H9 (cell line): ENCODE measurements around the gene AFAP1. TPM values are rescaled to one million over a fixed set of nuclear protein-coding genes. Genes with fewer than 3 reads are reported as not detected.

Experiments used
- DNase-seq: peaks from one replicate; pipeline ENCODE4 v3.0.0-alpha.2; 2017
- H2AFZ ChIP-seq: one replicate; pipeline ENCODE4 v1.6.1; 2013; ENCODE audit warnings: mild to moderate bottlenecking, low read length, control low read depth, moderate library complexity
- H2AK5ac ChIP-seq: 2 replicates; pipeline ENCODE4 v1.6.1; 2013; ENCODE audit warnings: low read length, control low read depth, mixed read lengths; ENCODE audit not compliant: insufficient read length
- H2BK120ac ChIP-seq: one replicate; pipeline ENCODE4 v1.6.1; 2013; ENCODE audit warnings: low read depth, mild to moderate bottlenecking, low read length, control low read depth, inconsistent platforms; ENCODE audit not compliant: poor library complexity, severe bottlenecking
- H2BK12ac ChIP-seq: 2 replicates; pipeline ENCODE4 v1.6.1; 2013; ENCODE audit warnings: low read length, control low read depth, mixed read lengths, low read depth; ENCODE audit not compliant: insufficient read length
- H2BK15ac ChIP-seq: 2 replicates; pipeline ENCODE4 v1.6.1; 2013; ENCODE audit warnings: low read depth, low read length, control low read depth
- H2BK20ac ChIP-seq: one replicate; pipeline ENCODE4 v1.6.1; 2013; ENCODE audit warnings: low read depth, mild to moderate bottlenecking, low read length, control low read depth, inconsistent platforms; ENCODE audit not compliant: poor library complexity, severe bottlenecking
- H2BK5ac ChIP-seq: 2 replicates; pipeline ENCODE4 v1.6.1; 2013; ENCODE audit warnings: low read length, control low read depth, mixed read lengths; ENCODE audit not compliant: insufficient read length
- H3K14ac ChIP-seq: 2 replicates; pipeline ENCODE4 v1.6.1; 2013; ENCODE audit warnings: low read length, control low read depth; ENCODE audit not compliant: insufficient read depth
- H3K18ac ChIP-seq: 2 replicates; pipeline ENCODE4 v1.6.1; 2013; ENCODE audit warnings: low read depth, mild to moderate bottlenecking, mixed read lengths, low read length, control low read depth; ENCODE audit not compliant: insufficient read length
- H3K23ac ChIP-seq: 2 replicates; pipeline ENCODE4 v1.6.1; 2013; ENCODE audit warnings: low read length, control low read depth, mixed read lengths, low read depth; ENCODE audit not compliant: insufficient read length
- H3K23me2 ChIP-seq: 2 replicates; pipeline ENCODE4 v1.6.1; 2013; ENCODE audit warnings: low read depth, mild to moderate bottlenecking, mixed read lengths, low read length, control low read depth; ENCODE audit not compliant: insufficient read length, poor library complexity, severe bottlenecking
- H3K27ac ChIP-seq: 2 replicates; pipeline ENCODE4 v1.5.1; 2013; ENCODE audit warnings: low read length, control low read depth, mixed read lengths, low read depth; ENCODE audit not compliant: insufficient read length
- H3K27me3 ChIP-seq: 2 replicates; pipeline ENCODE4 v1.6.1; 2013; ENCODE audit warnings: low read length, control low read depth, inconsistent platforms; ENCODE audit not compliant: insufficient read depth
- H3K4ac ChIP-seq: 2 replicates; pipeline ENCODE4 v1.6.1; 2013; ENCODE audit warnings: low read depth, mild to moderate bottlenecking, control low read depth, inconsistent platforms, low read length, moderate library complexity
- H3K4me1 ChIP-seq: 2 replicates; pipeline ENCODE4 v1.6.1; 2013; ENCODE audit warnings: low read length, control low read depth, inconsistent platforms; ENCODE audit not compliant: insufficient read depth
- H3K4me2 ChIP-seq: 2 replicates; pipeline ENCODE4 v1.6.1; 2013; ENCODE audit warnings: low read length, control low read depth, mixed read lengths; ENCODE audit not compliant: insufficient read length, insufficient read depth
- H3K56ac ChIP-seq: 2 replicates; pipeline ENCODE4 v1.6.1; 2013; ENCODE audit warnings: low read depth, mild to moderate bottlenecking, mixed read lengths, low read length, control low read depth; ENCODE audit not compliant: insufficient read length
- H3K79me1 ChIP-seq: 2 replicates; pipeline ENCODE4 v1.6.1; 2013; ENCODE audit warnings: low read depth, mild to moderate bottlenecking, moderate library complexity, low read length, control low read depth, inconsistent platforms; ENCODE audit not compliant: insufficient read depth, poor library complexity, severe bottlenecking
- H3K79me2 ChIP-seq: 2 replicates; pipeline ENCODE4 v1.6.1; 2013; ENCODE audit warnings: low read length, control low read depth, inconsistent platforms; ENCODE audit not compliant: insufficient read depth
- H3K9ac ChIP-seq: 2 replicates; pipeline ENCODE4 v1.6.1; 2013; ENCODE audit warnings: low read length, control low read depth, mixed read lengths; ENCODE audit not compliant: insufficient read length; ENCODE audit errors: extremely low read depth
- H3K9me3 ChIP-seq: one replicate; pipeline ENCODE4 v1.6.1; 2013; ENCODE audit warnings: low read depth, low read length, inconsistent platforms; ENCODE audit not compliant: control insufficient read depth
- H3T11ph ChIP-seq: one replicate; pipeline ENCODE4 v1.6.1; 2013; ENCODE audit warnings: mild to moderate bottlenecking, low read length, control low read depth, inconsistent platforms
- H4K20me1 ChIP-seq: one replicate; pipeline ENCODE4 v1.6.1; 2013; ENCODE audit not compliant: control insufficient read depth, insufficient read length, insufficient read depth
- H4K5ac ChIP-seq: 2 replicates; pipeline ENCODE4 v1.6.1; 2013; ENCODE audit warnings: low read depth, mild to moderate bottlenecking, mixed read lengths, low read length, control low read depth; ENCODE audit not compliant: insufficient read length
- H4K8ac ChIP-seq: replicated peaks from 2 replicates; pipeline ENCODE4 v1.6.1; 2013; ENCODE audit warnings: low read length, control low read depth, mixed read lengths, low read depth; ENCODE audit not compliant: insufficient read length
- H4K91ac ChIP-seq: 2 replicates; pipeline ENCODE4 v1.6.1; 2013; ENCODE audit warnings: low read depth, mild to moderate bottlenecking, moderate library complexity, mixed read lengths, low read length, control low read depth; ENCODE audit not compliant: insufficient read length
- H3K27ac Mint-ChIP-seq, 3 experiments: 2 replicates in 2 of 3; 3 replicates in 1 of 3; pipeline ENCODE4 v1.8.0; 2020 to 2021; ENCODE audit warnings: mixed read lengths in 3 of 3, mild to moderate bottlenecking in 1 of 3, moderate library complexity in 1 of 3
- H3K27me3 Mint-ChIP-seq: 2 replicates; pipeline ENCODE4 v1.8.0; 2021; ENCODE audit warnings: low read depth, mild to moderate bottlenecking, moderate library complexity, mixed read lengths
- H3K36me3 Mint-ChIP-seq, 3 experiments: 2 replicates in 2 of 3; 3 replicates in 1 of 3; pipeline ENCODE4 v1.8.0; 2020 to 2021; ENCODE audit warnings: low read depth in 3 of 3, mixed read lengths in 3 of 3; ENCODE audit not compliant: insufficient read depth in 1 of 3
- H3K4me1 Mint-ChIP-seq, 2 experiments: 2 replicates each; pipeline ENCODE4 v1.8.0; 2020; ENCODE audit warnings: mixed read lengths in 2 of 2
- H3K4me3 Mint-ChIP-seq, 2 experiments: 2 replicates in 1 of 2; 3 replicates in 1 of 2; pipeline ENCODE4 v1.8.0; 2020 to 2021; ENCODE audit warnings: mild to moderate bottlenecking in 2 of 2, mixed read lengths in 2 of 2, moderate library complexity in 1 of 2
- H3K9me3 Mint-ChIP-seq, 2 experiments: 2 replicates in 1 of 2; 3 replicates in 1 of 2; pipeline ENCODE4 v1.8.0; 2020; ENCODE audit warnings: mild to moderate bottlenecking in 2 of 2, mixed read lengths in 2 of 2, moderate library complexity in 1 of 2
- WGBS: extraction: QIAGEN DNeasy Blood & Tissue Kit; methylation state at CpG from one replicate; pipeline ENCODE4 v1.1.7; 2013; ENCODE audit warnings: missing lambda C conversion rate, low lambda C conversion rate, mixed read lengths; ENCODE audit not compliant: insufficient read length; ENCODE audit errors: extremely low coverage; 5-methylcytosine and 5-hydroxymethylcytosine counted together
- total RNA-seq: library from RNA; stranded (reverse); gene quantifications from 2 replicates; pipeline ENCODE4 v1.2.1, GENCODE V29; 2021
- TF ChIP-seq, protein P1 (sequence below): fragments of 200-600 bp; sonication (generic); conservative IDR thresholded peaks from 3 replicates; pipeline ENCODE4 v1.8.0; 2021; ENCODE audit warnings: antibody characterized with exemption, mild to moderate bottlenecking

The AFAP1 gene
- total RNA-seq, 1 experiment from 2014 or later: 6.5 TPM

DNA sequence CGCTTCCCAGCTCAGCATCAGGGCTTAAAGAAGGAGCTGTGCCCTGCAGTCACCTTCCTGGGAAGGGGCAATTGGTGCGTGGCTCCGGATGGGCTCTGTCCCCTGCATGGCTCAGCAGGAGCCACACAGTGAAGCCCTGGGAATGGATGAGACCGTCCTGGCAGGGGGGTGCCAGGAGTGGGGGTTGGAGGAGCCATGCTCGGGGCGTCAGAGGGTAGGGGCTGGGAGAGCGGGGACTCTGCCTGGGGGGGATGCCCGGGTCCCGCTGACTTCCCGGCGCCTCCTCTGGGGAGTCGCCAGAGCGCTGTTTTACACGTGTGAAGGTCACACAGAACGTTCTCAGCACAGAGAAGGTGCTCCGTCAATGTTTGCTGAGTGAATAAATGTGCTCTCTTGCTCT is 184.1 kb downstream of the AFAP1 start:
- Mint-ChIP-seq H3K4me3 (no peak overlapping the region), H3K9me3 (no peaks in the 10 kb centered on the region), H3K27ac (no peak overlapping the region), H3K36me3 (no peaks in the 10 kb centered on the region), H3K4me1 (peaks cover 5 to 10% of the 10 kb centered on the region in 2 experiments; a peak in 2 of 4 replicates), H3K27me3 (peaks cover 25% of the 10 kb centered on the region)
- no CpG with 5 or more reads among the region's 16 CpGs for WGBS
- H3K27me3 ChIP-seq: no peaks in the 10 kb centered on the region
- DNase-seq: no peak
- no peak overlapping the region for H3T11ph ChIP-seq
- no peaks in the 10 kb centered on the region for H3K9me3 ChIP-seq
- H2AFZ ChIP-seq: no peak overlapping the region
- H2BK120ac ChIP-seq: no peak overlapping the region
- no peak overlapping the region for H2BK15ac ChIP-seq
- no peak overlapping the region for H2BK12ac ChIP-seq
- no peak overlapping the region for H3K9ac ChIP-seq
- no peak overlapping the region for H4K8ac ChIP-seq
- H3K56ac ChIP-seq: no peak overlapping the region
- no peak overlapping the region for H3K23ac ChIP-seq
- H2BK5ac ChIP-seq: no peak overlapping the region
- H2AK5ac ChIP-seq: no peak overlapping the region
- H3K79me1 ChIP-seq: no peaks in the 10 kb centered on the region
- H3K4me1 ChIP-seq: no peaks in the 10 kb centered on the region
- H4K5ac ChIP-seq: no peak overlapping the region
- no peak overlapping the region; the same call in 1 of the 2 replicates for H3K14ac ChIP-seq
- no peak overlapping the region for H3K27ac ChIP-seq
- no peak overlapping the region for H3K4me2 ChIP-seq
- no peaks in the 10 kb centered on the region for H3K23me2 ChIP-seq
- H4K20me1 ChIP-seq: no peaks in the 10 kb centered on the region
- no peak overlapping the region for H3K18ac ChIP-seq
- no peaks in the 10 kb centered on the region for H3K79me2 ChIP-seq
- H3K4ac ChIP-seq: no peak overlapping the region
- H4K91ac ChIP-seq: no peak overlapping the region
- H2BK20ac ChIP-seq: no peak overlapping the region
- TF ChIP-seq, protein P1, sequence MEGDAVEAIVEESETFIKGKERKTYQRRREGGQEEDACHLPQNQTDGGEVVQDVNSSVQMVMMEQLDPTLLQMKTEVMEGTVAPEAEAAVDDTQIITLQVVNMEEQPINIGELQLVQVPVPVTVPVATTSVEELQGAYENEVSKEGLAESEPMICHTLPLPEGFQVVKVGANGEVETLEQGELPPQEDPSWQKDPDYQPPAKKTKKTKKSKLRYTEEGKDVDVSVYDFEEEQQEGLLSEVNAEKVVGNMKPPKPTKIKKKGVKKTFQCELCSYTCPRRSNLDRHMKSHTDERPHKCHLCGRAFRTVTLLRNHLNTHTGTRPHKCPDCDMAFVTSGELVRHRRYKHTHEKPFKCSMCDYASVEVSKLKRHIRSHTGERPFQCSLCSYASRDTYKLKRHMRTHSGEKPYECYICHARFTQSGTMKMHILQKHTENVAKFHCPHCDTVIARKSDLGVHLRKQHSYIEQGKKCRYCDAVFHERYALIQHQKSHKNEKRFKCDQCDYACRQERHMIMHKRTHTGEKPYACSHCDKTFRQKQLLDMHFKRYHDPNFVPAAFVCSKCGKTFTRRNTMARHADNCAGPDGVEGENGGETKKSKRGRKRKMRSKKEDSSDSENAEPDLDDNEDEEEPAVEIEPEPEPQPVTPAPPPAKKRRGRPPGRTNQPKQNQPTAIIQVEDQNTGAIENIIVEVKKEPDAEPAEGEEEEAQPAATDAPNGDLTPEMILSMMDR: no peak
